ENCODE measurements around the gene DYNLT4. TPM values are rescaled to one million over a fixed set of nuclear protein-coding genes. Genes with fewer than 3 reads are reported as not detected.

DYNLT4 gene
- total and polyA plus RNA-seq, 2 of the 13 experiments (the other 11 are each of a cell fraction or from before 2014, with no cell fraction given) = 0.77 TPM; not detected in 1

DNA sequence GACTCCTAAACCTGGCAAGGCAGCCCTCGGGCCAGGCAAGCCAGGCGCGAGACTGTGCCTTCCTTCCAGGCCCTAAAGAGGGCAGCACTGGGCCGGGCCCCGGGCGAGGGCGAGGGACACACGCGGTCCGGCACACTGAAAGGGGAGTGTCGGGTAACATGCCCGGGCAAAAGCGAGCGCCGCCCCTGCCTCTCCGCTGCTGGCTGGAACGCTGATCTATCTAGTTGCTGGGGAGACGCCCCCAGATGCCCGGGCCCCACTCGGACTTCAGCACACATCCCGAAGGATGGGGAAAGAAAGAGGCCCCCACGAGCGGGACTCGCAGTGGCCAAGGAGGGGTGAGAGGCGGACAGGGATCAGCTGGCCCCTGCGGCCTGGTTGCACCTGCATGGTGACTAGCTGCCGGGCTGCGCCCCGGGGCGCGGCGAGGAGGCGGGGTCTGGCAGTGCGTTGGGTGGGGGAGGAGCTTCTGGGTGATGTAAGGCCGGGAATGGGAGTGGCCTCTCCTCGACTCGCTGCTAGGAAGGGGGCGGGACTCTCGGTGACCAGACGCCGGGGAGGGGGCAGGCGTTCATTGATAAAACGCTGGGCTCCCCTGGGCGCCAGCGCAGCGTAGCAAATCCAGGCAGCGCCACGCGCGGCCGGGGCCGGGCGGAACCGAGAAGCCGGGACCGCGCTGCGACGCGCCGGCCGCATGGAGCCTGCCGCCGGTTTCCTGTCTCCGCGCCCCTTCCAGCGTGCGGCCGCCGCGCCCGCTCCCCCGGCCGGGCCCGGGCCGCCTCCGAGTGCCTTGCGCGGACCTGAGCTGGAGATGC lies 7.2 kb downstream of the DYNLT4 start, which contains the start of gene PLK3 (continued):
- TF ChIP-seq STAT5B (CRISPR knock-in tag; IDR thresholded peaks at IDR 0.05) (no peak), ZSCAN12 (CRISPR knock-in tag; IDR thresholded peaks at IDR 0.05) (no peak), HOXA9 (CRISPR knock-in tag; IDR thresholded peaks at IDR 0.05; ENCODE audit: borderline replicate concordance) (peak; percentile 57; the same call in 1 of the 2 replicates), KLF16 (CRISPR knock-in tag; IDR thresholded peaks at IDR 0.05) (peak in 1 of 2 experiments; percentile 90; a peak in 2 of 4 replicates), RNF2 (conservative IDR thresholded peaks at IDR 0.05; ENCODE audit: low read depth) (peak; percentile 71; the same call in 1 of the 2 replicates), ZNF713 (CRISPR knock-in tag; IDR thresholded peaks at IDR 0.05) (0 out of 2 replicates have a peak, but pooled peaks have one; percentile 71), KDM6A (CRISPR knock-in tag; IDR thresholded peaks at IDR 0.05; ENCODE audit: low read depth) (peak; percentile 40), RARG (CRISPR knock-in tag; IDR thresholded peaks at IDR 0.05; ENCODE audit: low read depth) (no peak), BORCS8-MEF2B (CRISPR knock-in tag; IDR thresholded peaks at IDR 0.05) (peak; percentile 28; the same call in 1 of the 2 replicates), U2AF2 (IDR thresholded peaks at IDR 0.05; ENCODE audit: low read depth, low read length) (0 out of 2 replicates have a peak, but pooled peaks have one; percentile 50), ZFP82 (CRISPR knock-in tag; IDR thresholded peaks at IDR 0.05; ENCODE audit: borderline replicate concordance) (peak; percentile 84; the same call in 1 of the 2 replicates), ZMYM2 (CRISPR knock-in tag; IDR thresholded peaks at IDR 0.05) (no peak), PITX1 (CRISPR knock-in tag; IDR thresholded peaks at IDR 0.05) (peak; percentile 48; the same call in 1 of the 2 replicates), CHD2 (IDR thresholded peaks at IDR 0.05; ENCODE audit: low read depth, low read length) (no peak), ZNF773 (CRISPR knock-in tag; IDR thresholded peaks at IDR 0.05; ENCODE audit: borderline replicate concordance) (no peak), FOXP1 (IDR thresholded peaks at IDR 0.05) (no peak), FOXP1 (CRISPR knock-in tag; IDR thresholded peaks at IDR 0.05) (no peak; the same call in 1 of the 2 replicates), MTF1 (CRISPR knock-in tag; IDR thresholded peaks at IDR 0.05) (no peak), RFXANK (CRISPR knock-in tag; IDR thresholded peaks at IDR 0.05) (peak; percentile 64; the same call in 1 of the 2 replicates), KAT7 (CRISPR knock-in tag; IDR thresholded peaks at IDR 0.05; ENCODE audit: borderline replicate concordance) (0 out of 2 replicates have a peak, but pooled peaks have one; percentile 21), PAWR (CRISPR knock-in tag; IDR thresholded peaks at IDR 0.05; ENCODE audit: borderline replicate concordance) (no peak), RFXAP (CRISPR knock-in tag; IDR thresholded peaks at IDR 0.05; ENCODE audit: borderline replicate concordance) (no peak; the same call in 1 of the 2 replicates), RBM22 (optimal IDR thresholded peaks at IDR 0.05; ENCODE audit: low read length) (no peak), PCBP2 (optimal IDR thresholded peaks at IDR 0.05; ENCODE audit: low read depth, low read length, poor library complexity, severe bottlenecking) (no peak)
- TF ChIP-seq, protein P1, sequence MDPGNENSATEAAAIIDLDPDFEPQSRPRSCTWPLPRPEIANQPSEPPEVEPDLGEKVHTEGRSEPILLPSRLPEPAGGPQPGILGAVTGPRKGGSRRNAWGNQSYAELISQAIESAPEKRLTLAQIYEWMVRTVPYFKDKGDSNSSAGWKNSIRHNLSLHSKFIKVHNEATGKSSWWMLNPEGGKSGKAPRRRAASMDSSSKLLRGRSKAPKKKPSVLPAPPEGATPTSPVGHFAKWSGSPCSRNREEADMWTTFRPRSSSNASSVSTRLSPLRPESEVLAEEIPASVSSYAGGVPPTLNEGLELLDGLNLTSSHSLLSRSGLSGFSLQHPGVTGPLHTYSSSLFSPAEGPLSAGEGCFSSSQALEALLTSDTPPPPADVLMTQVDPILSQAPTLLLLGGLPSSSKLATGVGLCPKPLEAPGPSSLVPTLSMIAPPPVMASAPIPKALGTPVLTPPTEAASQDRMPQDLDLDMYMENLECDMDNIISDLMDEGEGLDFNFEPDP (CRISPR knock-in tag; conservative IDR thresholded peaks at IDR 0.05) = no peak
- TF ChIP-seq, protein P2, sequence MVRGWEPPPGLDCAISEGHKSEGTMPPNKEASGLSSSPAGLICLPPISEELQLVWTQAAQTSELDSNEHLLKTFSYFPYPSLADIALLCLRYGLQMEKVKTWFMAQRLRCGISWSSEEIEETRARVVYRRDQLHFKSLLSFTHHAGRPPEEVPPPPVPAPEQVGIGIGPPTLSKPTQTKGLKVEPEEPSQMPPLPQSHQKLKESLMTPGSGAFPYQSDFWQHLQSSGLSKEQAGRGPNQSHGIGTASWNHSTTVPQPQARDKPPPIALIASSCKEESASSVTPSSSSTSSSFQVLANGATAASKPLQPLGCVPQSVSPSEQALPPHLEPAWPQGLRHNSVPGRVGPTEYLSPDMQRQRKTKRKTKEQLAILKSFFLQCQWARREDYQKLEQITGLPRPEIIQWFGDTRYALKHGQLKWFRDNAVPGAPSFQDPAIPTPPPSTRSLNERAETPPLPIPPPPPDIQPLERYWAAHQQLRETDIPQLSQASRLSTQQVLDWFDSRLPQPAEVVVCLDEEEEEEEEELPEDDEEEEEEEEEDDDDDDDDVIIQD (CRISPR knock-in tag; IDR thresholded peaks at IDR 0.05; ENCODE audit: low read depth) = no peak; the same call in 1 of the 2 replicates
- TF ChIP-seq, protein P3, sequence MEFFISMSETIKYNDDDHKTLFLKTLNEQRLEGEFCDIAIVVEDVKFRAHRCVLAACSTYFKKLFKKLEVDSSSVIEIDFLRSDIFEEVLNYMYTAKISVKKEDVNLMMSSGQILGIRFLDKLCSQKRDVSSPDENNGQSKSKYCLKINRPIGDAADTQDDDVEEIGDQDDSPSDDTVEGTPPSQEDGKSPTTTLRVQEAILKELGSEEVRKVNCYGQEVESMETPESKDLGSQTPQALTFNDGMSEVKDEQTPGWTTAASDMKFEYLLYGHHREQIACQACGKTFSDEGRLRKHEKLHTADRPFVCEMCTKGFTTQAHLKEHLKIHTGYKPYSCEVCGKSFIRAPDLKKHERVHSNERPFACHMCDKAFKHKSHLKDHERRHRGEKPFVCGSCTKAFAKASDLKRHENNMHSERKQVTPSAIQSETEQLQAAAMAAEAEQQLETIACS (CRISPR knock-in tag; IDR thresholded peaks at IDR 0.05) = no peak
